MCF 10A (cell line): ENCODE measurements around the gene ARMC8. TPM values are rescaled to one million over a fixed set of nuclear protein-coding genes. Genes with fewer than 3 reads are reported as not detected.

Source experiments
- BruUV-seq: library from RNA; stranded (reverse); fragments of 400-500 nt; replicated peaks from 2 replicates; lab custom pipeline; 2021; lab: Mats Ljungman, UMichigan
- CTCF ChIA-PET: fragments of 300-600 bp; sonication (Branson Sonifier 250); formaldehyde crosslinking; extraction: SDS; loops from one replicate; lab custom pipeline; 2021; ENCODE audit warnings: antibody characterized with exemption, inconsistent platforms; lab: Yijun Ruan, JAX
- POLR2A ChIA-PET: fragments of 300-600, 350-650 bp; sonication (Branson Sonifier 250); formaldehyde crosslinking; extraction: SDS; loops from one replicate; lab custom pipeline; 2020; ENCODE audit warnings: antibody characterized with exemption, inconsistent platforms; lab: Yijun Ruan, JAX
- DNase-seq: peaks from one replicate; pipeline ENCODE4 v3.0.0-alpha.2; 2018; ENCODE audit not compliant: unreplicated experiment
- H3K27ac Mint-ChIP-seq: one replicate; pipeline ENCODE4 v1.8.0; 2022; ENCODE audit warnings: mild to moderate bottlenecking, low read depth, mixed read lengths; ENCODE audit not compliant: unreplicated experiment
- H3K27me3 Mint-ChIP-seq: one replicate; pipeline ENCODE4 v1.8.0; 2022; ENCODE audit warnings: mixed read lengths; ENCODE audit not compliant: insufficient read depth, unreplicated experiment
- H3K36me3 Mint-ChIP-seq: one replicate; pipeline ENCODE4 v1.8.0; 2022; ENCODE audit warnings: mild to moderate bottlenecking, moderate library complexity, mixed read lengths; ENCODE audit not compliant: insufficient read depth, unreplicated experiment
- H3K4me1 Mint-ChIP-seq: one replicate; pipeline ENCODE4 v1.8.0; 2022; ENCODE audit warnings: mixed read lengths; ENCODE audit not compliant: insufficient read depth, unreplicated experiment
- H3K4me3 Mint-ChIP-seq: one replicate; pipeline ENCODE4 v1.8.0; 2022; ENCODE audit warnings: mild to moderate bottlenecking, moderate library complexity, mixed read lengths; ENCODE audit not compliant: unreplicated experiment
- H3K9me3 Mint-ChIP-seq: one replicate; pipeline ENCODE4 v1.8.0; 2022; ENCODE audit warnings: mixed read lengths; ENCODE audit not compliant: unreplicated experiment
- intact Hi-C: fragments of 100-400 bp; cut with micrococcal nuclease; formaldehyde crosslinking; loops from 2 replicates; pipeline ENCODE4 v1.14.1; 2022
- total RNA-seq: library from RNA; stranded (reverse); gene quantifications from 2 replicates; pipeline ENCODE4 v1.2.3, GENCODE V29; 2022
- TF ChIP-seq, protein P1 (sequence below): fragments of 200-600 bp; IDR thresholded peaks from one replicate; pipeline ENCODE4 v1.8.0; 2022; ENCODE audit warnings: antibody characterized with exemption, mild to moderate bottlenecking; ENCODE audit not compliant: unreplicated experiment

The ARMC8 gene
- total RNA-seq, 1 experiment from 2014 or later: 29.8 TPM

DNA sequence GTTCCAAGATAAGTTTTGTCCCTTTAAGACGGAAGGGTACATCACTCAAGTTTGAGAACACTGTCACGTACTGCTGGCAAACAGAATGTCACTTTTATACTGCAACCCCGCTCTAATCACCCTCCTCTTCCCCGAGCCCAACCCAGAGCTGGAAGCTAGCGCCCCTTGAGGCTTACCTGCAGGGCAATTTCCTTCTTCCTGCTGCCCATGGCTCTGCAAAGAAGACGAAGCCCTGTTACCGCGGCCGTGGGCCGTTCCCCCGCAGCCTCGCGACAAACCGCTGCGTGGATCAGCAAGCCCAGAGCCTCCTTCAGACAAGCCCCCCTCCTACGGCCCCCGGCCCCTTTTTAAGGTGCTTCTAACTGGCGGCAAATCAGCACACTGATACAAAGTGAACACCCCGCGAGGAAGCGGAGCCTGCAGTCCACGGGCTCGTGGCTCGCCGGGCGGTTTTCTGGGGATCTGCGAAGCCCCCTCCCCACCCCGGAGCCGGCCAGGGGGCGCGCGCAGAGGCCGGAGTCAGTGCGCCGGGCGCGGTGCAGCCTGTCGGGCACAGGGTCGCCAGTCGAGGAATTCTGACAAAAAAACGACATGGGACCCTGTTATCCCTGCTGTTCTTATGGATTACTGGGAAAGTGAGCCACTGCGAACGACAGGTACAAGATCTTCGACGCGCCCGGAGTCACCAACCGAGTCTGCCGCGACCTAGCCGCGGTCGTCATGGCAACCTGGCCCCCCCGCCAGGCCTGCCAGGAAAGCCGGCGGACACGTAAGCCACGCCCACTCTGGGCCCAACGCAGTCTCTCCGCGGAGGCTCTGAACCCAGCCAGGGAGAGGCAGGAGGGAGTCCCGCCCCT is 142.3 kb downstream of the ARMC8 start, which contains the start of gene NME9:
TSS of gene NME9 (minus strand) at position 725 of the 857 bp plus-strand sequence. CDS start at position 209, 516 bp downstream.
- ChIA-PET CTCF (interaction anchor here (0.6 to 3.0 kb wide), 19 partner anchors 8 to 789 kb away, joined by 3 to 10 read pairs (median 4); no protein-coding TSS in a partner anchor), POLR2A (interaction anchor here (1.2 kb wide), 1 partner anchor 142 kb away, joined by 3 read pairs; no protein-coding TSS in a partner anchor)
- intact Hi-C loops: loop anchor here (1.0 kb wide), 1 partner anchor 149 kb away; no protein-coding TSS in a partner anchor
- H3K9me3 Mint-ChIP-seq: no peaks in the 10 kb centered on the region
- peak within 1 kb of the TSS; percentile 69 for H3K4me3 Mint-ChIP-seq
- BruUV-seq: no TSS peak
- peak; percentile 76 for DNase-seq
- H3K27ac Mint-ChIP-seq: peak within 1 kb of the TSS; percentile 13
- H3K36me3 Mint-ChIP-seq: no peaks in the 10 kb centered on the region
- TF ChIP-seq, protein P1, sequence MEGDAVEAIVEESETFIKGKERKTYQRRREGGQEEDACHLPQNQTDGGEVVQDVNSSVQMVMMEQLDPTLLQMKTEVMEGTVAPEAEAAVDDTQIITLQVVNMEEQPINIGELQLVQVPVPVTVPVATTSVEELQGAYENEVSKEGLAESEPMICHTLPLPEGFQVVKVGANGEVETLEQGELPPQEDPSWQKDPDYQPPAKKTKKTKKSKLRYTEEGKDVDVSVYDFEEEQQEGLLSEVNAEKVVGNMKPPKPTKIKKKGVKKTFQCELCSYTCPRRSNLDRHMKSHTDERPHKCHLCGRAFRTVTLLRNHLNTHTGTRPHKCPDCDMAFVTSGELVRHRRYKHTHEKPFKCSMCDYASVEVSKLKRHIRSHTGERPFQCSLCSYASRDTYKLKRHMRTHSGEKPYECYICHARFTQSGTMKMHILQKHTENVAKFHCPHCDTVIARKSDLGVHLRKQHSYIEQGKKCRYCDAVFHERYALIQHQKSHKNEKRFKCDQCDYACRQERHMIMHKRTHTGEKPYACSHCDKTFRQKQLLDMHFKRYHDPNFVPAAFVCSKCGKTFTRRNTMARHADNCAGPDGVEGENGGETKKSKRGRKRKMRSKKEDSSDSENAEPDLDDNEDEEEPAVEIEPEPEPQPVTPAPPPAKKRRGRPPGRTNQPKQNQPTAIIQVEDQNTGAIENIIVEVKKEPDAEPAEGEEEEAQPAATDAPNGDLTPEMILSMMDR: peak; percentile 37
- H3K4me1 Mint-ChIP-seq: peaks cover 8% of the 10 kb centered on the region
- H3K27me3 Mint-ChIP-seq: no peaks in the 10 kb centered on the region

DNA sequence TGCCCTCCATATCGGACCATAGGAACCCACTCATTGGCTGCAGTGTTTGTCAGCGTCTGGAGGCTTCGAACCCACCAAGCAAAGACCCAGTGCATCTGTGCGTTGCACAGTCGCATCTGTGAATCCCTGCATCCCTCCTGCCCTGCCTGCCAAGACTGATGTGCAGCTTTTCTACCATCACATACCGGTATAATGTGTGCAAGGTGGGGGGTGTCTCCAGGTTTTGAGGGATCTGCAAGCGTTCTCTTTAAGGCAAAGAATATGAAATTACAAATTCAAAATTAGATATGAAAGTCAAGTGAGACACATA is 142.8 kb downstream of the ARMC8 start:
- POLR2A ChIA-PET: no interaction called here
- no peak for DNase-seq
- TF ChIP-seq, protein P1: no peak
- Mint-ChIP-seq H3K27me3 (no peaks in the 10 kb centered on the region), H3K27ac (no peak overlapping the region), H3K4me3 (peak overlapping the region; percentile 69), H3K36me3 (no peaks in the 10 kb centered on the region), H3K4me1 (peaks cover 2% of the 10 kb centered on the region), H3K9me3 (no peaks in the 10 kb centered on the region)
- no TSS peak for BruUV-seq
- CTCF ChIA-PET: interaction anchor here (0.7 to 3.0 kb wide), 6 partner anchors 12 to 436 kb away, joined by 3 to 10 read pairs (median 6); no protein-coding TSS in a partner anchor
- intact Hi-C loops: loop anchor here (1.0 to 5.0 kb wide), 4 partner anchors 87 to 607 kb away; partner anchors contain the start of gene CEP70

DNA sequence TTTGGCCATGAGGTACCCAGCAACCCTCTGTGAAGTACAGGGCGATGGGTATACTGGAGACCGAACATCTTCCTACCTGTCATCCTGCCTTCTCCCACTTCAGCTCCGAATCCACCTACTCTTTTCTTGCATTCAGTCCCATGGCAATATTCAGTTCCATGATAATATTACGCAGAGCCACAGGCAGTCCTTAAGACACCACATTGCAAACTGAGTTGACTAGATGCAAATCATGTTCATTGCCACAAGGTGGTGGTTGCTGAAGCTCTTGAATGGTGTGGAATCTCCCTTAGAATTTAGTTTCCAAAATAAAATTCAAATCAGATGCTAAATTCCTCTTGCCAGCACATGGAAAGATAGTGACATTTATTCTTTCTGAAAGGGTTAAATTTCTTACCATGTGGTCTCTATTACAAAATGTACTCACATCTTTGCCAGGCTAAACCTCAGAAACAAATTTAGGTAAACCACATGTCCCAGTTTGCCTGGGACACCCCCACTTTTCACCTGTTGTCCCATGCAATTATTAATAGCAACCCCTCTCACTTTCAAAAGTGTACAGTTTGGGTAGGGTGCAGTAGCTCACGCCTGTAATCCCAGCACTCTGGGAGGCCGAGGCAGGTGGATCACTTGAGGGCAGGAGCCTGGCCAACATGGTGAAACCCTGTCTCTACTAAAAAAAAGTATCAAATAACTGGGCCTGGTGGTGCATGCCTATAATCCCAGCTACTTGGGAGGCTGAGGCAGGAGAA is 144.2 kb downstream of the ARMC8 start:
- DNase-seq: no peak
- Mint-ChIP-seq H3K27me3 (no peaks in the 10 kb centered on the region), H3K4me1 (no peaks in the 10 kb centered on the region), H3K27ac (no peak overlapping the region), H3K9me3 (no peaks in the 10 kb centered on the region), H3K36me3 (no peaks in the 10 kb centered on the region), H3K4me3 (no peak overlapping the region)
- POLR2A ChIA-PET: interaction anchor here (1.1 to 1.3 kb wide), 2 partner anchors 12 to 17 kb away, joined by 3 to 4 read pairs; partner anchors contain the start of gene MRAS
- TF ChIP-seq, protein P1: peak; percentile 3
- no TSS peak for BruUV-seq
- intact Hi-C loops: loop anchor here (5.0 kb wide), 3 partner anchors 86 to 606 kb away; partner anchors contain the start of gene CEP70
- CTCF ChIA-PET: interaction anchor here (0.5 to 3.0 kb wide), 32 partner anchors 9 to 970 kb away, joined by 3 to 11 read pairs (median 4); partner anchors contain the start of gene MRAS
